ENCODE results near the gene APMAP.

The APMAP gene

DNA sequence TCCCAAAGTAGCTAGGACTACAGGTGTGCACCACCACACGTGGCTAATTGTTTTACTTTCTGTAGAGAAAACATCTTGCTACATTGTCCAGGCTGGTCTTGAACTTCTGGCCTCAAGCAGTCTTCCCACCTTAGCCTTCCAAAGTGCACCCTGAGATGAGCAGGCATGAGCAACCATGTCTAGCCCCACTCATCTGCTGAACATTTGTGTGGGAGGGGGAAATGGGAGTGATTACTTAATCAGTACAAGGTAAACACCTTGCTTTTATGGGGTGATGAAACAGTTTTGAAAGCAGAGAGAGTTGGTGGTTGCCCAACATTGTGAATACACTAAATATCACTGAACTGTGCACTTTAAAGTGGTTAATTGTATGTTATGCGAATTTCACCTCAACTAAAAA, 5.3 kb downstream of the APMAP start:
- H3K4me1 ChIP-seq (ENCODE audit: insufficient read depth, low read length, severe bottlenecking): peaks cover 18% of the 10 kb centered on the region
- no peak overlapping the region for H3K4me3 ChIP-seq (ENCODE audit: low read depth, low read length, poor library complexity, severe bottlenecking)
- H3K9ac ChIP-seq (ENCODE audit: low read length): no peak overlapping the region
- H4K20me1 ChIP-seq (ENCODE audit: insufficient read depth, low read length): no peaks in the 10 kb centered on the region
- no peak overlapping the region for H3K4me2 ChIP-seq (ENCODE audit: low read length)
- no peaks in the 10 kb centered on the region for H3K9me2 ChIP-seq (ENCODE audit: low read depth, low read length)
- peaks cover 11% of the 10 kb centered on the region; the same call in 1 of the 2 replicates for H3K36me3 ChIP-seq (ENCODE audit: insufficient read depth, low read length)
- no peaks in the 10 kb centered on the region for H3K9me3 ChIP-seq (ENCODE audit: low read length)
- TF ChIP-seq, protein P1, sequence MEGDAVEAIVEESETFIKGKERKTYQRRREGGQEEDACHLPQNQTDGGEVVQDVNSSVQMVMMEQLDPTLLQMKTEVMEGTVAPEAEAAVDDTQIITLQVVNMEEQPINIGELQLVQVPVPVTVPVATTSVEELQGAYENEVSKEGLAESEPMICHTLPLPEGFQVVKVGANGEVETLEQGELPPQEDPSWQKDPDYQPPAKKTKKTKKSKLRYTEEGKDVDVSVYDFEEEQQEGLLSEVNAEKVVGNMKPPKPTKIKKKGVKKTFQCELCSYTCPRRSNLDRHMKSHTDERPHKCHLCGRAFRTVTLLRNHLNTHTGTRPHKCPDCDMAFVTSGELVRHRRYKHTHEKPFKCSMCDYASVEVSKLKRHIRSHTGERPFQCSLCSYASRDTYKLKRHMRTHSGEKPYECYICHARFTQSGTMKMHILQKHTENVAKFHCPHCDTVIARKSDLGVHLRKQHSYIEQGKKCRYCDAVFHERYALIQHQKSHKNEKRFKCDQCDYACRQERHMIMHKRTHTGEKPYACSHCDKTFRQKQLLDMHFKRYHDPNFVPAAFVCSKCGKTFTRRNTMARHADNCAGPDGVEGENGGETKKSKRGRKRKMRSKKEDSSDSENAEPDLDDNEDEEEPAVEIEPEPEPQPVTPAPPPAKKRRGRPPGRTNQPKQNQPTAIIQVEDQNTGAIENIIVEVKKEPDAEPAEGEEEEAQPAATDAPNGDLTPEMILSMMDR (IDR thresholded peaks at IDR 0.05; ENCODE audit: low read length): no peak
- no peak for TF ChIP-seq EZH2 (IDR thresholded peaks at IDR 0.05; ENCODE audit: borderline replicate concordance, low read length)
- H3K27me3 ChIP-seq (ENCODE audit: insufficient read depth, low read length): no peaks in the 10 kb centered on the region
- no peaks in the 10 kb centered on the region for H3K79me2 ChIP-seq (ENCODE audit: insufficient read depth, low read length)
- H2AFZ ChIP-seq (ENCODE audit: low read length): no peak overlapping the region
- H3F3A ChIP-seq (ENCODE audit: insufficient read depth, low read length): no peaks in the 10 kb centered on the region
- no peak overlapping the region for H3K27ac ChIP-seq (ENCODE audit: low read depth, low read length, poor library complexity, severe bottlenecking)

DNA sequence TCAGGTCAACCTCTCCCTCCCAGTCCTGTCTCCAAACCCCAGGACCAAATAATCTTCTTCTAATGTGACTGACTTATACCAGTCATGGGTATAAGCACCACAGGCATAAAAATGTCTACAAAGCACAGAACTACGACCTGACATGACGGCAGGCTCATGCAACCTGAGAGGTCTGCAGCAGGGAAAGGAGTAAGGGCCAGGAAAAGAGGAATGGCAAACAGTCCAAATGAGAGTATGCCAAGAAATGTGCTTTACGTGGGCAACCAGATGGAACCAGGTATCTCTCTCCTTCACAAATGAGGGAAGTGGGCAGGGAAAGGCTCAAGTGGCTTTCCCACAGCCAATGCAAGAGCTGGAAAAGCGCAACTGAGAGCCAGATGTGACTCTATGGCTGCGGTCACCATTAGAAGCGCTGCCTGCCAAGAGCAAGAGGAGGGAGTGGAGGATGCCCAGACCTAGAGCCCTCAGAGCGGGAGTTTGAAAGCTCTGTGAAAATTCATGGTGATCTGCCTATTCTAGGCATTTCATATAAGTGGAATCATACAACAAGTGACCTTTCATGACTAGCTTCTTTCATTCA, 6.0 kb downstream of the APMAP start:
- peaks cover 11% of the 10 kb centered on the region; the same call in 1 of the 2 replicates for H3K36me3 ChIP-seq (ENCODE audit: insufficient read depth, low read length)
- no peaks in the 10 kb centered on the region for H4K20me1 ChIP-seq (ENCODE audit: insufficient read depth, low read length)
- H3K27ac ChIP-seq (ENCODE audit: low read depth, low read length, poor library complexity, severe bottlenecking): no peak overlapping the region
- H3K4me1 ChIP-seq (ENCODE audit: insufficient read depth, low read length, severe bottlenecking): peaks cover 13% of the 10 kb centered on the region
- no peaks in the 10 kb centered on the region for H3K27me3 ChIP-seq (ENCODE audit: insufficient read depth, low read length)
- H3K9me2 ChIP-seq (ENCODE audit: low read depth, low read length): no peaks in the 10 kb centered on the region
- H3K9ac ChIP-seq (ENCODE audit: low read length): no peak overlapping the region
- H3K79me2 ChIP-seq (ENCODE audit: insufficient read depth, low read length): no peaks in the 10 kb centered on the region
- no peaks in the 10 kb centered on the region for H3K9me3 ChIP-seq (ENCODE audit: low read length)
- H3K4me3 ChIP-seq (ENCODE audit: low read depth, low read length, poor library complexity, severe bottlenecking): no peak overlapping the region
- H2AFZ ChIP-seq (ENCODE audit: low read length): no peak overlapping the region
- no peaks in the 10 kb centered on the region for H3F3A ChIP-seq (ENCODE audit: insufficient read depth, low read length)
- TF ChIP-seq, protein P1 (IDR thresholded peaks at IDR 0.05; ENCODE audit: low read length): no peak
- TF ChIP-seq EZH2 (IDR thresholded peaks at IDR 0.05; ENCODE audit: borderline replicate concordance, low read length): no peak
- H3K4me2 ChIP-seq (ENCODE audit: low read length): no peak overlapping the region

DNA sequence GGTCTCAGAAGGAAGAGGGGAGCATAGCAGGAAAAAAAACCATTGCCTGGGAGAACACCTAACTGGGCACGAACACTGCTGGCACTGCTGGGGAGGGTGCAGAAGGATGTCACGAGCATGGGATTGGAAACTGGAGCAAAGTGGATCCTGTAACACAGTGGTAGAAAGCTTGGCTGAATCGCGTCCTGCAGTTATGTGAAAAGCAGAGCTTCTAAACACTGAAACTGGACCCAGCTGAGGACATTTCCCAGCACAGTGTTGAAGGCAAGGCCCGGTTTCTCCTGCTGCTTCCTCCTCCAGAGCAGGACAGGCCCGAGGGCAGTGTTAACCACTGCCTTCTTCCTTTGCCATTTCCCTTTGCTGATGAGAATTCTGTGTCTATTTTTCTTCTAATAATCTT, 6.7 kb downstream of the APMAP start:
- no peaks in the 10 kb centered on the region for H4K20me1 ChIP-seq (ENCODE audit: insufficient read depth, low read length)

More for the DNA sequence above, 6.7 kb downstream of the APMAP start:
- Histone ChIP-seq H3K4me1 (ENCODE audit: insufficient read depth, low read length, severe bottlenecking) (peaks cover 6% of the 10 kb centered on the region), H3K9me3 (ENCODE audit: low read length) (no peaks in the 10 kb centered on the region), H3K27me3 (ENCODE audit: insufficient read depth, low read length) (no peaks in the 10 kb centered on the region), H3K36me3 (ENCODE audit: insufficient read depth, low read length) (peaks cover 18% of the 10 kb centered on the region), H3K27ac (ENCODE audit: low read depth, low read length, poor library complexity, severe bottlenecking) (no peak overlapping the region), H3K9ac (ENCODE audit: low read length) (no peak overlapping the region), H3K4me3 (ENCODE audit: low read depth, low read length, poor library complexity, severe bottlenecking) (no peak overlapping the region), H3K9me2 (ENCODE audit: low read depth, low read length) (no peaks in the 10 kb centered on the region), H3K79me2 (ENCODE audit: insufficient read depth, low read length) (no peaks in the 10 kb centered on the region), H3F3A (ENCODE audit: insufficient read depth, low read length) (no peaks in the 10 kb centered on the region), H3K4me2 (ENCODE audit: low read length) (no peak overlapping the region), H2AFZ (ENCODE audit: low read length) (no peak overlapping the region)
- no peak for TF ChIP-seq EZH2 (IDR thresholded peaks at IDR 0.05; ENCODE audit: borderline replicate concordance, low read length)
- TF ChIP-seq, protein P1 (IDR thresholded peaks at IDR 0.05; ENCODE audit: low read length): no peak

Data from OCI-LY1 (cell line).